MM.1S (cell line): ENCODE measurements around the gene BOK.

Experiments used
- DNase-seq: peaks from one replicate; pipeline ENCODE4 v3.0.0-alpha.2; 2015
- H2AFZ ChIP-seq: fragments of 300-600 bp; sonication (generic); 2 replicates; pipeline ENCODE4 v1.6.0; 2016; ENCODE audit warnings: antibody characterized with exemption, low read length
- H3F3A ChIP-seq: fragments of 300-600 bp; sonication (generic); 2 replicates; pipeline ENCODE4 v1.6.1; 2016; ENCODE audit warnings: mild to moderate bottlenecking, antibody characterized with exemption, low read length, moderate library complexity, mixed read lengths; ENCODE audit not compliant: insufficient read depth
- H3K27ac ChIP-seq: fragments of 300-600 bp; sonication (generic); 2 replicates; pipeline ENCODE4 v1.5.1; 2016; ENCODE audit warnings: mild to moderate bottlenecking, low read length
- H3K27me3 ChIP-seq: fragments of 300-600 bp; sonication (generic); replicated peaks from 2 replicates; pipeline ENCODE4 v1.6.0; 2016; ENCODE audit warnings: low read length; ENCODE audit not compliant: insufficient read depth
- H3K36me3 ChIP-seq: fragments of 300-600 bp; sonication (generic); replicated peaks from 2 replicates; pipeline ENCODE4 v1.6.1; 2016; ENCODE audit warnings: mild to moderate bottlenecking, low read length, mixed read lengths; ENCODE audit not compliant: insufficient read depth
- H3K4me1 ChIP-seq: fragments of 300-600 bp; sonication (generic); 2 replicates; pipeline ENCODE4 v1.6.1; 2016; ENCODE audit warnings: low read length, mixed read lengths
- H3K4me2 ChIP-seq: fragments of 300-600 bp; sonication (generic); 2 replicates; pipeline ENCODE4 v1.6.0; 2016; ENCODE audit warnings: low read depth, low read length
- H3K4me3 ChIP-seq: fragments of 300-600 bp; sonication (generic); 2 replicates; pipeline ENCODE4 v1.5.1; 2016; ENCODE audit warnings: low read length, mixed read lengths
- H3K79me2 ChIP-seq: fragments of 300-600 bp; sonication (generic); 2 replicates; pipeline ENCODE4 v1.6.1; 2016; ENCODE audit warnings: mixed run types, low read length, mixed read lengths
- H3K9ac ChIP-seq: fragments of 300-600 bp; sonication (generic); 2 replicates; pipeline ENCODE4 v1.6.1; 2016; ENCODE audit warnings: low read length, mixed read lengths
- H3K9me2 ChIP-seq: fragments of 300-600 bp; sonication (generic); replicated peaks from 2 replicates; pipeline ENCODE4 v1.6.1; 2016; ENCODE audit warnings: mild to moderate bottlenecking, low read length, mixed read lengths; ENCODE audit not compliant: insufficient read depth
- H3K9me3 ChIP-seq: fragments of 300-600 bp; sonication (generic); replicated peaks from 2 replicates; pipeline ENCODE4 v1.6.1; 2016; ENCODE audit warnings: mild to moderate bottlenecking, low read length, mixed read lengths; ENCODE audit not compliant: insufficient read depth
- H4K20me1 ChIP-seq: fragments of 300-600 bp; sonication (generic); 2 replicates; pipeline ENCODE4 v1.6.1; 2016; ENCODE audit warnings: mild to moderate bottlenecking, low read length, moderate library complexity, mixed read lengths; ENCODE audit not compliant: insufficient read depth
- EZH2 ChIP-seq: fragments of 300-600 bp; sonication (generic); optimal IDR thresholded peaks from 2 replicates; pipeline ENCODE3; 2017; ENCODE audit warnings: low read depth, mild to moderate bottlenecking, antibody characterized with exemption, low read length, mixed read lengths
- EZH2phosphoT487 ChIP-seq: fragments of 300-600 bp; sonication (generic); IDR thresholded peaks from 2 replicates; pipeline ENCODE4 v1.6.1; 2018; ENCODE audit warnings: antibody characterized with exemption, low read length
- TF ChIP-seq, protein P1 (sequence below): fragments of 300-600 bp; sonication (generic); IDR thresholded peaks from 2 replicates; pipeline ENCODE4 v1.5.1; 2016; ENCODE audit warnings: antibody characterized with exemption, low read length, mixed read lengths

The BOK gene

DNA sequence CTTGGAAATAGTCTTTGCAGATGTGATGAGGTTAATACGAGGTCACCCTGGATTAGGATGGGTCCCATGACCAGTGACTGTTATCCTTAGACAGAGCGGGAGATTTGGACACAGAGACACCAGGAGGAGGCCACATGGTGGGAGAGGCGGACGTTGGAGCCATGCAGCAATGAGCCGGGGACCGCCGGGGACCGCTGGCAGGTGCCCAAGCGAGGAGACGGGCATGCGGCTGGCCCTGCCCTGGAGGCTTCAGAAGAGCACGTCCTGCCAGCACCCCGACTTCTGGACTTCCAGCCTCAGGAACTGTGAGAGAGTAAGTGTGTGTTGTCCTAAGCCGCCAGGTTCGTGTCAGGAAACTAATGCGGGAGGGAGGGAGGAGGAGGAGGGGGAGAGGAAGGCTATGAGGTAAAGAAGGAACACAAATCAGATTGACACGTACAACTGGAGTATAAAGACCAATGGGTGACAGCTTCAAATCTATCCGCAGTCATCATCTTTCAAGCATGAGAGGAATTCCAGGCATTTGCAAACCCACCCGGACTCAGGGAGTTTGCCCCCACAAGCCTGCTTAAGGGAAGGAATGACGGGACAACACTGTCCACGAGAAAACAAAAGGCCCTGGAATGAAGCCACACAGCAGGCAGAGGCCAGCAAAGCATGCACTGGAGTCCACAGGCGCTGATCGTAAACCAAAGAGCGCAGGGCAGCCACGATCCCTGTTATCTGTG lies 11.6 kb upstream of the BOK start:
- Histone ChIP-seq H3K4me2 (no peak overlapping the region), H3K79me2 (no peaks in the 10 kb centered on the region), H3K27me3 (peaks cover 53% of the 10 kb centered on the region), H3F3A (no peaks in the 10 kb centered on the region), H3K9me3 (no peaks in the 10 kb centered on the region), H2AFZ (no peak overlapping the region), H4K20me1 (no peaks in the 10 kb centered on the region), H3K4me1 (no peaks in the 10 kb centered on the region), H3K9me2 (no peaks in the 10 kb centered on the region), H3K27ac (no peak overlapping the region), H3K9ac (no peak overlapping the region), H3K36me3 (no peaks in the 10 kb centered on the region), H3K4me3 (no peak overlapping the region)
- no peak for DNase-seq
- TF ChIP-seq EZH2phosphoT487 (no peak), EZH2 (no peak)

DNA sequence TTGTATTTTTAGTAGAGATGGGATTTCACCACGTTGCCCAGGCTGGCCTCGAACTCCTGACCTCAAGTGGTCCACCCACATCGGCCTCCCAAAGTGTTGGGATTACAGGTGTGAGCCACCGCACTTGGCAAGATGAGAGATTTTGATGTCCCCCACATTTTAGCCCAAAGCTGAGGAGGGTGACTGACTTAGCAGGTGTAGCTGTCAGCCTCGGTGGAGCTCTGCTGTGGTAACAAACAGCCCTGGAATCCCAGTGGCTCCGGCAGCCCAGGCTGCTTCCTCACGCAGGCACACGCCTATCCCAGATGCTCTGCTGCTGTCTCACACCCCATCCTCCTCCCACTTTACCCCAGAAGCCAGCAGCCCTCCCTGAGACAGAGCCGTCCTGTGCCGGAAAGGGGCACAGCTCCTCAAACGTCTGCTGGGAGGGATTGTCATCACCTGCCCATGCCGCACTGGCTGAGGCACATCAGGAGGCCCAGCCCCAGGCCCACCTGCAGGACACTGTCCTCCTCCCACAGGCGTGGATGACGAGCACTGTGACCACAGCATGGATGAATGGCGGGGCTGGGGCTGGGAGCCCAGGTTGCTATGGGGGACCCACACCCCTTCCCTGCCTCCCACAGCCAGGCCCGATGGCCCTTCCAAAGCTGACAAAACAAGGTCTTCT lies 10.6 kb upstream of the BOK start:
- H3K4me1 ChIP-seq: no peaks in the 10 kb centered on the region
- H4K20me1 ChIP-seq: no peaks in the 10 kb centered on the region
- TF ChIP-seq, protein P1, sequence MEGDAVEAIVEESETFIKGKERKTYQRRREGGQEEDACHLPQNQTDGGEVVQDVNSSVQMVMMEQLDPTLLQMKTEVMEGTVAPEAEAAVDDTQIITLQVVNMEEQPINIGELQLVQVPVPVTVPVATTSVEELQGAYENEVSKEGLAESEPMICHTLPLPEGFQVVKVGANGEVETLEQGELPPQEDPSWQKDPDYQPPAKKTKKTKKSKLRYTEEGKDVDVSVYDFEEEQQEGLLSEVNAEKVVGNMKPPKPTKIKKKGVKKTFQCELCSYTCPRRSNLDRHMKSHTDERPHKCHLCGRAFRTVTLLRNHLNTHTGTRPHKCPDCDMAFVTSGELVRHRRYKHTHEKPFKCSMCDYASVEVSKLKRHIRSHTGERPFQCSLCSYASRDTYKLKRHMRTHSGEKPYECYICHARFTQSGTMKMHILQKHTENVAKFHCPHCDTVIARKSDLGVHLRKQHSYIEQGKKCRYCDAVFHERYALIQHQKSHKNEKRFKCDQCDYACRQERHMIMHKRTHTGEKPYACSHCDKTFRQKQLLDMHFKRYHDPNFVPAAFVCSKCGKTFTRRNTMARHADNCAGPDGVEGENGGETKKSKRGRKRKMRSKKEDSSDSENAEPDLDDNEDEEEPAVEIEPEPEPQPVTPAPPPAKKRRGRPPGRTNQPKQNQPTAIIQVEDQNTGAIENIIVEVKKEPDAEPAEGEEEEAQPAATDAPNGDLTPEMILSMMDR: no peak
- TF ChIP-seq EZH2 (no peak), EZH2phosphoT487 (no peak)
- H2AFZ ChIP-seq: no peak overlapping the region
- H3K27ac ChIP-seq: no peak overlapping the region
- no peak overlapping the region for H3K4me2 ChIP-seq
- no peak for DNase-seq
- H3K9me3 ChIP-seq: no peaks in the 10 kb centered on the region
- no peaks in the 10 kb centered on the region for H3F3A ChIP-seq
- H3K9me2 ChIP-seq: no peaks in the 10 kb centered on the region
- no peak overlapping the region for H3K9ac ChIP-seq
- no peaks in the 10 kb centered on the region for H3K79me2 ChIP-seq
- no peaks in the 10 kb centered on the region for H3K36me3 ChIP-seq
- H3K27me3 ChIP-seq: peaks cover 59% of the 10 kb centered on the region
- no peak overlapping the region for H3K4me3 ChIP-seq

DNA sequence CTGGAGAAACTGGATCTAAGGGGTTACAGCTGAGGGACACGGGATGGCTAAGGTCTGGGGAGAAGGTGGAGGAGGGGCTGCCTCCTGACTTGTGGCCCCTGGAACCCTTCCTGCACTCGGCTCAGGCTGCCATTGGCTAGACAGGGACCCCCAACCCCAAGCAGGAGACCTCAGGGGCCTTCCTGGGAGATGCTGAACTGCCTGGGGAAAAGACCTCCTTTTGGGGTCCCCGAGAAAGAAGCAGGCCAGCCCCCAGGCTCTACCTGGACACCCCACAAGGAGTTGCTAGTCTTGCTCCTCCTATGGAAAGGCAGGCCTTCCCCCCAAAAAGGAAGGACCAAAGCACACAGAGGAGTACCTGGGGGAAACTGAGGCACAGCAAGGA lies 10.1 kb upstream of the BOK start:
- no peak overlapping the region for H3K4me3 ChIP-seq
- H3K9me3 ChIP-seq: no peaks in the 10 kb centered on the region
- no peaks in the 10 kb centered on the region for H3K79me2 ChIP-seq
- H3K9me2 ChIP-seq: no peaks in the 10 kb centered on the region
- no peak overlapping the region for H3K9ac ChIP-seq
- no peaks in the 10 kb centered on the region for H3K36me3 ChIP-seq
- H3K27ac ChIP-seq: no peak overlapping the region
- no peak overlapping the region for H3K4me2 ChIP-seq
- H3K4me1 ChIP-seq: no peaks in the 10 kb centered on the region
- DNase-seq: no peak
- H4K20me1 ChIP-seq: no peaks in the 10 kb centered on the region
- H3K27me3 ChIP-seq: peaks cover 60% of the 10 kb centered on the region
- H2AFZ ChIP-seq: no peak overlapping the region
- H3F3A ChIP-seq: no peaks in the 10 kb centered on the region
- TF ChIP-seq, protein P1: no peak
- TF ChIP-seq EZH2phosphoT487 (no peak), EZH2 (no peak)
